HG03108 (cell line): ENCODE results near the gene NSA2.

ENCODE experiments used
- ATAC-seq: cut with Tn5 transposase; IDR thresholded peaks from one replicate; pipeline ENCODE4 v1.9.1; 2021; ENCODE audit warnings: moderate library complexity; ENCODE audit not compliant: unreplicated experiment

The NSA2 gene

DNA sequence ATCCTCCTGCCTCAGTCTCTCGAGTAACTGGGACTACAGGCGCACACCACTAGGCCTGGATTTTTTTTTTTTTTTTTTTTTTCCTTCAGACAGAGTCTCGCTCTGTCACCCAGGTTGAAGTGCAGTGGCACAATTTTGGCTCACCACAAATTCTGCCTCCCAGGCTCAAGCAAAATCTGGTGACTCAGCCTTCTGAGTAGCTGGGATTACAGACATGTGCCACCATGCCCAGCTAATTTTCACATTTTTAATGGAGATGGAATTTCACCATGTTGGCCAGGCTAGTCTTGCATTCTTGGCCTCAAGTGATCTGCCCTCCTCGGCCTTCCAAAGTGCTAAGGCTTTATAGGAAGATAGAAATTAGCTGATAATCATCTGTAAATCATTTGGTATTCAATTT lies 43.9 kb downstream of the NSA2 start:
- ATAC-seq = no peak

DNA sequence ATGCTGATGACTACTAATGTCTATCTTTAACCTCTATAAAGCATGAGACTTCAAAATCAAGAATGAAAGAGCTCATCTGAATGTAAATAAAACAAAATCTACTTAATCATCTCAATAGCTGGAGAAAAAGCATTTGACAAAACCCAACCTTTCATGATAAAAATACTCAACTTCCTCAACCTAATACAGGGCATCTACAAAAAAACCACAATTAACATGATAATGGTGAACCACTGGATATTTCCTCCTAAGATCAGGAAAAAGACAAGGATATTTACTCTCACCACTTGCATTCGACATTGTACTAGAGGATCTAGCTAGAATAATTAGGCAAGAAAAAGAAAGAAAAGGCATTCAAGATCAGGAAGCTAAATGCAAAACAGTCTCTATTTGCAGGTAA lies 49.8 kb downstream of the NSA2 start:
- ATAC-seq = no peak

DNA sequence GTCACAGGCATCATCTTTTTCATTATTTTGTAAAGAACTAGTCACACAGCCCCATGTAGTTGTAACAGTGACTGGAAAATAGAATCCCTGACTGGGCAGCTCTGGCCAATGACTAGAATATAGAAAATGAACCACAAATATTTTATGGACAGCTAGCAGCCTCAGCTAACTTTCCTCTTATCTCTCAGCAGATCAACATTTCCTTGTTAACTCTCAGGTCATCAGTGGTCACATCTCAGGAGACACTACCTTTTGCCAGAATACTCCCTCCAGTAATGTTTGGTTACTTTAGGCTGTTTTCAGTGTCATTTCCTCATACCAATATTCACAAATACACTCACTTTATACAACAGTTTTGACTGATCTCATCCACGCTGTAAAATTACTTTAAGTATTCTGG lies 55.2 kb downstream of the NSA2 start:
- ATAC-seq = no peak

- ATAC-seq = no peak
Measured at GRCh38 chr5:74829413-74829812, 62.4 kb downstream of the NSA2 start.
